Activated T-cell treated with anti-CD3 and anti-CD28 coated beads for 4 hours (primary cell): Measurements from ENCODE around the gene SMPDL3A.
"Not testable (repeated sequence)": the region's sequence is repeated elsewhere in the genome, so short reads cannot be mapped to it uniquely, and the experiment has no call there.

ENCODE experiments used
- DNase-seq: peaks from one replicate; pipeline ENCODE4 v3.0.0-alpha.2; 2020

Gene SMPDL3A

GRCh38 chr6:122789182-122790027 is at the start of gene SMPDL3A:
TSS of gene SMPDL3A (plus strand) at chr6:122789258. CDS start at chr6:122789347, 89 bp downstream.
- DNase-seq = no peak

GRCh38 chr6:122740091-122740490 is 49.0 kb upstream of the SMPDL3A start:
- DNase-seq = no peak

- DNase-seq = no peak
Observed at GRCh38 chr6:122740936-122741335, 48.1 kb upstream of the SMPDL3A start.

- not testable (repeated sequence) for DNase-seq
Observed at GRCh38 chr6:122744247-122744646, 44.8 kb upstream of the SMPDL3A start.

GRCh38 chr6:122744856-122745255 is 44.2 kb upstream of the SMPDL3A start:
- DNase-seq = not testable (repeated sequence)

- no peak for DNase-seq
Observed at GRCh38 chr6:122746688-122747087, 42.4 kb upstream of the SMPDL3A start.

- no peak for DNase-seq
Observed at GRCh38 chr6:122747573-122747972, 41.5 kb upstream of the SMPDL3A start.

GRCh38 chr6:122748945-122749344 is 40.1 kb upstream of the SMPDL3A start:
- DNase-seq = not testable (repeated sequence)

- DNase-seq = no peak
Observed at GRCh38 chr6:122749451-122750050, 39.5 kb upstream of the SMPDL3A start.

- DNase-seq = no peak
Observed at GRCh38 chr6:122751326-122751725, 37.7 kb upstream of the SMPDL3A start.

GRCh38 chr6:122752459-122752858 is 36.6 kb upstream of the SMPDL3A start:
- no peak for DNase-seq

- no peak for DNase-seq
Observed at GRCh38 chr6:122753000-122753687, 35.9 kb upstream of the SMPDL3A start.

GRCh38 chr6:122753688-122754056 is 35.4 kb upstream of the SMPDL3A start:
- DNase-seq = no peak

GRCh38 chr6:122754191-122754731 is 34.8 kb upstream of the SMPDL3A start:
- no peak for DNase-seq

- no peak for DNase-seq
Observed at GRCh38 chr6:122755901-122756300, 33.2 kb upstream of the SMPDL3A start.

- DNase-seq = no peak
Observed at GRCh38 chr6:122758927-122759334, 30.1 kb upstream of the SMPDL3A start.

GRCh38 chr6:122760330-122760729 is 28.7 kb upstream of the SMPDL3A start:
- no peak for DNase-seq

- no peak for DNase-seq
Observed at GRCh38 chr6:122766256-122766655, 22.8 kb upstream of the SMPDL3A start.

- no peak for DNase-seq
Observed at GRCh38 chr6:122770835-122771601, 18.0 kb upstream of the SMPDL3A start.

GRCh38 chr6:122772724-122773415 is 16.2 kb upstream of the SMPDL3A start:
- DNase-seq = no peak

- no peak for DNase-seq
Observed at GRCh38 chr6:122775975-122776374, 13.1 kb upstream of the SMPDL3A start.

- DNase-seq = no peak
Observed at GRCh38 chr6:122778302-122778701, 10.8 kb upstream of the SMPDL3A start.
